HG02840 (cell line): ENCODE results near the gene NKX6-1.

ENCODE experiments used
- ATAC-seq: cut with Tn5 transposase; IDR thresholded peaks from one replicate; pipeline ENCODE4 v1.9.1; 2021; ENCODE audit warnings: mild to moderate bottlenecking, moderate library complexity, moderate number of reproducible peaks; ENCODE audit not compliant: unreplicated experiment, low FRiP score

Gene NKX6-1

GRCh38 chr4:84481077-84481859, 17.8 kb downstream of the NKX6-1 start:
- no peak for ATAC-seq

- no peak for ATAC-seq
Measured at GRCh38 chr4:84480082-84480481, 19.0 kb downstream of the NKX6-1 start.

GRCh38 chr4:84479663-84480062, 19.4 kb downstream of the NKX6-1 start:
- ATAC-seq = no peak

GRCh38 chr4:84477738-84478137, 21.4 kb downstream of the NKX6-1 start:
- ATAC-seq = no peak

- no peak for ATAC-seq
Measured at GRCh38 chr4:84474107-84474506, 25.0 kb downstream of the NKX6-1 start.

- no peak for ATAC-seq
Measured at GRCh38 chr4:84472154-84472553, 26.9 kb downstream of the NKX6-1 start.

- ATAC-seq = no peak
Measured at GRCh38 chr4:84470204-84470785, 28.8 kb downstream of the NKX6-1 start.

GRCh38 chr4:84467601-84468000, 31.5 kb downstream of the NKX6-1 start:
- no peak for ATAC-seq

- ATAC-seq = no peak
Measured at GRCh38 chr4:84459783-84460182, 39.3 kb downstream of the NKX6-1 start.

GRCh38 chr4:84456157-84456556, 42.9 kb downstream of the NKX6-1 start:
- ATAC-seq = no peak

GRCh38 chr4:84455697-84456096, 43.4 kb downstream of the NKX6-1 start:
- no peak for ATAC-seq

- ATAC-seq = no peak
Measured at GRCh38 chr4:84451546-84451945, 47.5 kb downstream of the NKX6-1 start.

GRCh38 chr4:84443523-84443922, 55.6 kb downstream of the NKX6-1 start:
- ATAC-seq = no peak

GRCh38 chr4:84442778-84443177, 56.3 kb downstream of the NKX6-1 start:
- no peak for ATAC-seq
